HCEC 1CT (cell line): ENCODE measurements around the gene ISG20.
"Not testable (repeated sequence)": the region's sequence is repeated elsewhere in the genome, so short reads cannot be mapped to it uniquely, and the experiment has no call there.

Source experiments
- DNase-seq: peaks from one replicate; pipeline ENCODE4 v3.0.0-alpha.2; 2017

Gene ISG20

GRCh38 chr15:88637841-88638625 is 783 bp upstream of the ISG20 start:
- no peak for DNase-seq

DNA sequence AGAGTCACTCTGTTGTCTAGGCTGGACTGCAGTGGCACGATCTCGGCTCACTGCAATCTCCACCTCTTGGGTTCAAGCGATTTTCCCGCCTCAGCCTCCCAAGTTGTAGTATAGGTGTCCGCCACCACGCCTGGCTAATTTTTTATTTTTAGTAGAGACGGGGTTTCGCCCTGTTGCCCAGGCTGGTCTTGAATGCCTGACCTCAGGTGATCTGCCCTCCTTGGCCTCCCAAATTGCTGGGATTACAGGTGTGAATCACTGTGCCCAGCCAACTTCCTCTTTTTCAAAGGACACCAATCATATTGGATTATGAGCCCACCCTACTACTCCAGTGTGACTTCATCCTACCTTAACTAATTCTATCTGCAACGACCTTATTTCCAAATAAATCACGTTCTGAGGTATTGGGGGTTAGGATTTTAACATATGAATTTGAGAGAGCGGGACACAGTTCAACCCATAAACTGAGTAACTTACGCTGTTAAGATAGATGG is 3.2 kb downstream of the ISG20 start:
- no peak for DNase-seq

GRCh38 chr15:88642514-88642913 is 3.7 kb downstream of the ISG20 start:
- DNase-seq = not testable (repeated sequence)

DNA sequence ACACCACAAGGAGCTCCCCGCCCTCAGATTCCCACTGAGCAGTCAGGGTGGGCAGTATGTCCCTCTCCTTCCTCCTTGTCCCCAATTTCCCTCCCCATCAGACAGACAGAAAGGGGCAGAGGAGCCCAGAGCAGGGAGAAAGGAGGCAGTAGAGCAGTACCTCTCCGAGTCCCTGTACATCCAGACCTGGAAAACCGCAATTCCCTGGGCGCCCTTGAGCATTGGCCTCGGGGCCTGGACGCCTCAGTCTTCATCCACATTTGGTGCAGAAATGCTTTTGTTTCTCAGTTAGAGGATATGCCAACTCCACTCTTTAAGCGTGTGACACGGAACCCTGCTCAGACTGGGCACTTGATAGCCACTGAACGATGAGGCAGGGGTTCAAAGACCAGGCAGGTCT is 5.9 kb downstream of the ISG20 start:
- DNase-seq = no peak

GRCh38 chr15:88645171-88646087 is 6.6 kb downstream of the ISG20 start:
- no peak for DNase-seq

DNA sequence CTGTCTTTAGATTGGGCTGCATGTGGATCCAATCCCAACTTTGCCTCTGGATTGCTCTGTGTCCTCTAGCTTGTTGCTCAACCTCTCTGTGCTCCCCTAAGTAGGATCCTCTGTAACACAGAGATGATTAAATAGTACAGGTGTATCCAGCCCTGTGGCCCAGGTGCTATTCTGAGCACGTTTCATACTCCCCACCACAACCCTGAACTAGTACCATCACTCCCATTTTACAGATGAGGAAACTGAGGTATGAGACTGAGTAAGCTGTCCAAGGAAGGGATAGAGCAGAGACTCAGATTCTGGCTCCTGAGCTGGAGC is 7.2 kb downstream of the ISG20 start:
- no peak for DNase-seq

DNA sequence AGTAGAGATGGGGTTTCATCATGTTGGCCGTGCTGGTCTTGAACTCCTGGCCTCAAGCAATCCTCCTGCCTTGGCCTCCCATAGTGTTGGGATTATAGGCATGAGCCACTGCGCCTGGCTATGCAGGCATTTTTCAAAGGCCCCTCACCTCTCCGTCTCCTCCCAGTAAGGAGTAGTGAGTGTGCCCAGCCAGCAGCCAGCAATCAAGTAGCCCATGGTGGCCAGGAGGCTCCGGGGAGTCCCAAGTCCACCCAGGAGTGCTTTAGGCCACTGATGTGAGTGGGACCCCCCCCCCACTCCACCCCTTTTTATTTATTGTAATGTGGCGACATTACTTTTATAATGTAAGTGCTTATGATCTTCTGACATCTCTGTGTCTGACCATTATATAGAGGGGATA is 8.1 kb downstream of the ISG20 start:
- no peak for DNase-seq

- DNase-seq = no peak
Measured at GRCh38 chr15:88647351-88648105, 8.7 kb downstream of the ISG20 start.

DNA sequence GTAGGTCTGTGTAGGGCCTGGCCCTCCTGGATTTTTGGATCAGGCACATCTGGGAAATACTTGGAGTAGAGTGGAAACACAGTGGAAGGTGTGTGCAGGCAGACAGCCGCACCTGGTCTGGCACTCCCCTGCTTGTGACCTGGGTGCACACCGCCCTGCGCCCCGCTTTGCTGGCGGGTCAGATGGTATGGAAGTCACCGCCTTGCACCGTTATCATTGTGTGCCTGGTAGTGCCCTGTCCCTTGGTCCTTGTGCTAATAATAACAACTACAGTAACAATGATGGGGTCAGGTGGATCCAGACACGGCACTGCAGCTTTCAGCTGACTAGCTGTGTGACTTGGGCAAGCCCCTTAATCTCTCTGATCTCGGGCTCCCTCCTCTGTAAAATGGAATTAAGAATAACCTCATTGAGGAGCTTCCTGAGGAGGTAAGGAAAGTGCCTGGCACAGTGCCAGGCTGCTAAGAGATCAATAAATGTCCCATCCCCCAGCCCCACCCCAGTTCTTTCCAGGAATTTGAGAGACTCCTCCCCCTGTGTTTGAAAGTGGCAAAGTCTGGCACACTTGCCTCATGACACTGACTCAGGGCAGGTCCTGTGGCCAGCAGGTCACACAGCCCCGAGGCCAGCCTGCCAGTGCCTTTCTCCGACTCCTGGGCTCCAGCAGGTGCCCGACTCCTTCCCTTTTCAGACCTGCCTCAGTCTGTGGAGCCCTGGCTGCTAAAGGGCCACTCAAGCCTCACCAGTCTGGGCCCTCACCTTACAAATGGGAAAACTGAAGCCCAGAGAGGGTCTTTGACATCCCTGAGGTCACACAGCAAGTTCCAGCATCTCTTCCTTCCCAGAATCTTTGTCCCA is 9.8 kb downstream of the ISG20 start:
- peak; percentile 14 for DNase-seq

DNA sequence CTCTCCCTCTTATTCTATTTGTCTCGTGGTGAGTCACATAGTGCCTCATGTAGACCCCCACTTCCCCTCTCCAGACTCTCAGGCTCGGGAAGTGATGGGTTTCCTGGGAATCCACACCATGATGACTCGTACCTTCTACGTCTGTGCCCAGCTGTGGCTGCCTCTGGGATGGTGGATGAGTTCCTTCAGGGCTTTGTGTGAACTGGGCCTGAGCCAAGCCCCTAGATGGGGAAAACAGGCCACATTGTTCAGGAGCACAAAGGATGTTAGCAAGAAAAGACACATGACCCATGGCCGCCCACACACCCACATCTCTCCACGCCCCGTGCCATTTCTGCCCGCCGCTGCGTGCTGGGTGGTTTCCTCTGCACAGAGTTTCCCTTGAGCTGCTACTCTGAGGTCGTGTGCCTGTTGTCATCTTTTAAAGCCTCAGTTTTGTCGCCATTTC is 10.5 kb downstream of the ISG20 start:
- peak; percentile 90 for DNase-seq

DNA sequence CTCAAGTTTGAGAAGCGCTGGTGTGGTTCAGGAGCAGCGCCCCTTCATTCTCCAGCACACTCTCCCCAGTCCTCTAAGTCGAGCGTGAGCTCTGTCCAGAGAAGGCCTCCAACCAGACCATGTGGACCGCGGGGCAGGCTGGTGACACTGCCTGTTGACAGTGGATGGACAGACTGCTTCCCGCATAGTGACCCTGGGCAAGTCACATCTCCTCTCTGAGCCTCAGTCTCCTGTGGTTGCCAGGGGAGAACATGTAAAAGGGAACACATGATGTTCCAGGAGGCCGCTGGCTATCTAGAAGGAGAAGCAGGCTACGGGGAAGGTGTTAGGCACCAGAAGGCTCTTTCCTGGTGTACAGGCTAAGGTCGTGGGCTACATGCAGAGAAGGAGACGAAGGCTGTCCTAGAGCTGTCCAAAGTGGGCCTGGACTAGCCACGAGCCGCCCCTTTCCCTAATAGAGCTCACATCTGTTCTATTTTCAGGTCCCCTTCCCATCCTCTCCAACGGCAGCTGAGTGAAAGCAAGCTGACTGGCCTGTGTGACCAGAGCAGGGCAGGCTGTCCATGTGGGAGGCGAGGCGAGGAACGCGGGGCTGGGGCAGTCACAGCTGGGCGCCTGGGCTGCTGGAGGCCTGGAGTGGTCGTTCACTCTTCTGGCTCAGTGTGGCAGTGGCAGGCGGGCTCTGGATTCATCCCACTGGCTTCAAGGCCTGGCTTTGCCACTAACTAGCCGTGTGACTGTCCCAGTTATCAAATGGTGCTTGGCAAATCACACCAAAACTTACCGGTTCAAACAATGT is 11.1 kb downstream of the ISG20 start:
- no peak for DNase-seq

DNA sequence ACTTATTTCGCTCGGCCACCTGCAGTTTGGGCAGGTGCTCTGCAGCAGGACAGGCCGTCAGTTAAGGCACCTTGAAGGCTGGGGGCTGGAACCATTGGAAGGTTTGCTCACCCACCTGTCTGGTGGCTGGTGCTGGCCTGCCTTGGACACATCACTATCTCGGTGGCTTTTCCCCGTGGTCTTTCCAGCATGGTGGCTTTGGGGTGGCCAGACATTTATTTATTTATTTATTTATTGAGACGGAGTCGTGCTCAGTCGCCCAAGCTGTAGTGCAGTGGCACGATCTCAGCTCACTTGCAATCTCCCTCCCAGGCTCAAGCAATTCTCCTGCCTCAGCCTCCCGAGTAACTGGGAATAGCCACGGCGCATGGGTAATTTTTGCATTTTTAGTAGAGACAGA is 11.7 kb downstream of the ISG20 start:
- DNase-seq = no peak

DNA sequence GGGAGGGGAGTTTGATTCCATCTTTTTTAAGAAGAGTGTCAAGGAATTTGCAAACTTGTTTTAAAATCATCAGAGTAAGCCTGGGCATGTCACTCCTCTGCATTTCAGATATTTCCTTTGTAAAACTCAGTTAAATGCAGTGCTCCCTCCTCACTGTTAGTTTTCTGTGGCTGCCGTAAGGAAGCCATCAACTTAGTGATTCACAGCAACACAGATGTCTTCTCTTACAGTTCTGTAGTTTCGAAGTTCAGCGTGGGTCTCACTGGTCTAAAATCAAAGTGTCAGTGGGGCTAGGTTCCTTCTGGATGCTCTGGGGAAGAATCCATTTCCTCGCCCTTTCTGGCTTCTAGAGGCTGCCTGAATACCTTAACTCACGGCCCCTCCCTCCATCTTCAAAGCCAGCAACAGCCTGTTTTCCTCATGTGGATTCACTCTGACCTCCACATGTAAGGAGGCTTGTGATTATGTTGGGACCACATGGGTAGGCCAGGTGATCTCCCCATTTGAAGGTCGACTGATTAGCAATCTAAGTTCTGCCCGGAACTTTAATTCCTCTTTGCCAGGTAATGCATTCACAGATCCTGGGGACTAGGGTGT is 12.4 kb downstream of the ISG20 start:
- no peak for DNase-seq

- no peak for DNase-seq
Measured at GRCh38 chr15:88651971-88652370, 13.2 kb downstream of the ISG20 start.

GRCh38 chr15:88652456-88653199 is 13.8 kb downstream of the ISG20 start:
- no peak for DNase-seq

- no peak for DNase-seq
Measured at GRCh38 chr15:88653200-88654064, 14.6 kb downstream of the ISG20 start.

- no peak for DNase-seq
Measured at GRCh38 chr15:88654430-88655102, 15.8 kb downstream of the ISG20 start.

GRCh38 chr15:88655103-88655553 is 16.3 kb downstream of the ISG20 start:
- no peak for DNase-seq
